Mucosa of descending colon (tissue), 3 donors: ENCODE measurements around the gene MBNL1. TPM values are rescaled to one million over a fixed set of nuclear protein-coding genes. Genes with fewer than 3 reads are reported as not detected.

Source experiments
- ATAC-seq: fragments of 200-7000 bp; cut with Tn5 transposase; one replicate; pipeline ENCODE4 v1.9.1; 2020; ENCODE audit warnings: mild to moderate bottlenecking, moderate library complexity
- DNase-seq, 3 donors: peaks; one replicate each; pipeline ENCODE4 v3.0.0-alpha.2; 2020
- H3K36me3 ChIP-seq: fragments of 200-600 bp; one replicate; pipeline ENCODE4 v1.8.0; 2021; ENCODE audit warnings: low read depth, mild to moderate bottlenecking
- H3K4me1 ChIP-seq: fragments of 200-600 bp; one replicate; pipeline ENCODE4 v1.8.0; 2021; ENCODE audit warnings: low read depth, mild to moderate bottlenecking
- H3K4me3 ChIP-seq: fragments of 200-600 bp; one replicate; pipeline ENCODE4 v1.8.0; 2021; ENCODE audit warnings: mild to moderate bottlenecking
- H3K9me3 ChIP-seq: fragments of 200-600 bp; one replicate; pipeline ENCODE4 v1.8.0; 2021; ENCODE audit warnings: mild to moderate bottlenecking
- CTCF ChIP-seq: fragments of 200-600 bp; IDR thresholded peaks from one replicate; pipeline ENCODE4 v1.8.0; 2022; ENCODE audit warnings: antibody characterized with exemption, mild to moderate bottlenecking
- intact Hi-C, 2 donors: fragments of 100-400 bp; cut with DNase I in 1 of 2; cut with micrococcal nuclease in 1 of 2; formaldehyde crosslinking; loops; one replicate each; pipeline versions ENCODE4 v1.11.0 to v1.11.1; 2022; cut with DNase I, micrococcal nuclease
- total RNA-seq, 3 donors: library from RNA; stranded (reverse); fragmentation: NEBNext Ultra II Directional in 2 of 3; extraction: Animal tissue kit (Norgen Biotek cat#: 25700) in 2 of 3; gene quantifications; one replicate each; pipeline versions ENCODE4 v1.2.1 to v1.2.4, GENCODE V29; 2021 to 2023
- donor health status: DM: no; HTN: no; CAD: no; lungs with moderate emphysema.
- donor health status: DM: no; HTN: no; CAD: no.
- donor health status: DM: no; HTN: yes; CAD: no.

MBNL1 gene
- total RNA-seq, 3 donors from 2014 or later, result 184 to 381 (median 215) TPM

- no peaks in the 10 kb centered on the region for H3K9me3 ChIP-seq
- no peak for TF ChIP-seq CTCF
- DNase-seq (no peak), ATAC-seq (no peak)
- intact Hi-C loops, result loop anchor here in 1 of 2 donors (10.0 kb wide), 1 partner anchor 384 kb away; no protein-coding TSS in a partner anchor
- peaks cover 7% of the 10 kb centered on the region for H3K36me3 ChIP-seq
- no peak overlapping the region for H3K4me3 ChIP-seq
- no peaks in the 10 kb centered on the region for H3K4me1 ChIP-seq
Observed at GRCh38 chr3:152459118-152459515, 190.4 kb downstream of the MBNL1 start.

GRCh38 chr3:152459572-152459971, 190.8 kb downstream of the MBNL1 start:
- Histone ChIP-seq H3K9me3 (no peaks in the 10 kb centered on the region), H3K36me3 (peaks cover 7% of the 10 kb centered on the region), H3K4me1 (no peaks in the 10 kb centered on the region), H3K4me3 (no peak overlapping the region)
- no peak for TF ChIP-seq CTCF
- DNase-seq (no peak), ATAC-seq (no peak)
- intact Hi-C loops, result loop anchor here in 1 of 2 donors (10.0 kb wide), 1 partner anchor 385 kb away; no protein-coding TSS in a partner anchor

GRCh38 chr3:152460936-152461335, 192.2 kb downstream of the MBNL1 start:
- no peak for TF ChIP-seq CTCF
- no peak overlapping the region for H3K4me3 ChIP-seq
- peaks cover 7% of the 10 kb centered on the region for H3K36me3 ChIP-seq
- no peaks in the 10 kb centered on the region for H3K9me3 ChIP-seq
- H3K4me1 ChIP-seq, result no peaks in the 10 kb centered on the region
- peak; percentile 83 for ATAC-seq
- intact Hi-C loops, result no loop called here
- peak in 1 of 3 donors; percentile 62 for DNase-seq

- H3K36me3 ChIP-seq, result peaks cover 3% of the 10 kb centered on the region
- ATAC-seq, result no peak
- H3K9me3 ChIP-seq, result no peaks in the 10 kb centered on the region
- TF ChIP-seq CTCF, result no peak
- no peak for DNase-seq
- no peaks in the 10 kb centered on the region for H3K4me1 ChIP-seq
- intact Hi-C loops, result no loop called here
- H3K4me3 ChIP-seq, result no peak overlapping the region
Observed at GRCh38 chr3:152461460-152461859, 192.7 kb downstream of the MBNL1 start.

GRCh38 chr3:152466784-152467183, 198.1 kb downstream of the MBNL1 start:
- intact Hi-C loops, result no loop called here
- TF ChIP-seq CTCF, result no peak
- ATAC-seq, result peak; percentile 63

More at GRCh38 chr3:152466784-152467183, 198.1 kb downstream of the MBNL1 start:
- no peaks in the 10 kb centered on the region for H3K36me3 ChIP-seq
- no peaks in the 10 kb centered on the region for H3K4me1 ChIP-seq
- no peak overlapping the region for H3K4me3 ChIP-seq
- no peak for DNase-seq
- no peaks in the 10 kb centered on the region for H3K9me3 ChIP-seq
